Effector memory CD8-positive, alpha-beta T cell (primary cell): ENCODE data around the gene KCNIP4.

Experiments
- ATAC-seq: fragments of 150-1000 bp; cut with Tn5 transposase; replicated peaks from 2 replicates; pipeline ENCODE4 v1.10.0; 2021; ENCODE audit warnings: mild to moderate bottlenecking, moderate library complexity
- DNase-seq, 3 experiments: peaks; one replicate each; pipeline ENCODE4 v3.0.0; 2021
- H3K27ac Mint-ChIP-seq, 2 donors: one replicate each; pipeline ENCODE4 v1.8.0; 2022; ENCODE audit warnings: mild to moderate bottlenecking in 2 of 2, mixed read lengths in 2 of 2, moderate library complexity in 2 of 2
- H3K27me3 Mint-ChIP-seq, 2 donors: one replicate each; pipeline ENCODE4 v1.8.0; 2022; ENCODE audit warnings: mixed read lengths in 2 of 2
- H3K36me3 Mint-ChIP-seq: one replicate; pipeline ENCODE4 v1.8.0; 2022; ENCODE audit warnings: mild to moderate bottlenecking, moderate library complexity, mixed read lengths; ENCODE audit not compliant: insufficient read depth
- H3K4me1 Mint-ChIP-seq, 2 donors: one replicate each; pipeline ENCODE4 v1.8.0; 2022; ENCODE audit warnings: low read depth in 2 of 2, mixed read lengths in 2 of 2
- H3K4me3 Mint-ChIP-seq, 2 donors: one replicate each; pipeline ENCODE4 v1.8.0; 2022; ENCODE audit warnings: mild to moderate bottlenecking in 2 of 2, mixed read lengths in 2 of 2, moderate library complexity in 2 of 2
- H3K9me3 Mint-ChIP-seq, 2 donors: one replicate each; pipeline ENCODE4 v1.8.0; 2022; ENCODE audit warnings: mixed read lengths in 2 of 2

Gene KCNIP4

GRCh38 chr4:20679951-20680350 is 1268.6 kb downstream of the KCNIP4 start:
- Mint-ChIP-seq H3K4me3 (no peak overlapping the region), H3K27ac (no peak overlapping the region), H3K9me3 (no peaks in the 10 kb centered on the region), H3K36me3 (no peaks in the 10 kb centered on the region), H3K27me3 (peaks cover 25 to 47% of the 10 kb centered on the region in 2 donors), H3K4me1 (no peaks in the 10 kb centered on the region)
- DNase-seq (no peak), ATAC-seq (no peak)
